ENCODE data around the gene SLC35F1. TPM values are rescaled to one million over a fixed set of nuclear protein-coding genes. Genes with fewer than 3 reads are reported as not detected.

SLC35F1 gene
- polyA plus RNA-seq, 2 of the 4 experiments (the other 2 are of a cell fraction) = 0.01 TPM; not detected in 1

DNA sequence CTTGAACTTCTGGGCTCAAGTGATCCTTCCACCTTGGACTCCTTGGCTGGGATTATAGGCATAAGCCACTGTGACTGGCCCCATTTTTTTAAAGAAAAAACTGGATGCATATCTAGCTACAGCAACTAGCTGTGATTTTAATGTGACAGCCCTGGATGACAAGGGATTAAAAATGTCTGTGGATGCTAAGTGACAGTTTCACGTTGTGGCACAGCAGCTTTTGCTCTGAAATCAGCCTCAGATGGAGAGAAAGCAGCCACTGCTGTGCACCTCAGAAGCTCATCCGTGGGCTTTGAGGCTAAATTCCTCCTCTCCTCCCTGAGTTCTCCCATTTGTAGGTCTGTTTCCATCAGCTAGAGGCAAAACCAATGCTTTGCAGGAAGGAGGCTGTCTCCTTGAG, 195.3 kb downstream of the SLC35F1 start:
- Histone ChIP-seq H3K27ac (no peak overlapping the region), H3K4me3 (no peak overlapping the region), H3K9me3 (no peaks in the 10 kb centered on the region), H3K4me2 (no peak overlapping the region), H3K4me1 (no peaks in the 10 kb centered on the region)
- FAIRE-seq (no peak), DNase-seq (ENCODE audit: low read depth in 1 of 2, low spot score in 1 of 2) (no peak), ATAC-seq (no peak)
- ChIA-PET POLR2A (no interaction called here), CTCF (no interaction called here)
- TF ChIP-seq, protein P1, sequence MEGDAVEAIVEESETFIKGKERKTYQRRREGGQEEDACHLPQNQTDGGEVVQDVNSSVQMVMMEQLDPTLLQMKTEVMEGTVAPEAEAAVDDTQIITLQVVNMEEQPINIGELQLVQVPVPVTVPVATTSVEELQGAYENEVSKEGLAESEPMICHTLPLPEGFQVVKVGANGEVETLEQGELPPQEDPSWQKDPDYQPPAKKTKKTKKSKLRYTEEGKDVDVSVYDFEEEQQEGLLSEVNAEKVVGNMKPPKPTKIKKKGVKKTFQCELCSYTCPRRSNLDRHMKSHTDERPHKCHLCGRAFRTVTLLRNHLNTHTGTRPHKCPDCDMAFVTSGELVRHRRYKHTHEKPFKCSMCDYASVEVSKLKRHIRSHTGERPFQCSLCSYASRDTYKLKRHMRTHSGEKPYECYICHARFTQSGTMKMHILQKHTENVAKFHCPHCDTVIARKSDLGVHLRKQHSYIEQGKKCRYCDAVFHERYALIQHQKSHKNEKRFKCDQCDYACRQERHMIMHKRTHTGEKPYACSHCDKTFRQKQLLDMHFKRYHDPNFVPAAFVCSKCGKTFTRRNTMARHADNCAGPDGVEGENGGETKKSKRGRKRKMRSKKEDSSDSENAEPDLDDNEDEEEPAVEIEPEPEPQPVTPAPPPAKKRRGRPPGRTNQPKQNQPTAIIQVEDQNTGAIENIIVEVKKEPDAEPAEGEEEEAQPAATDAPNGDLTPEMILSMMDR (IDR thresholded peaks at IDR 0.05) = no peak
- TF ChIP-seq KDM1A (IDR thresholded peaks at IDR 0.05; ENCODE audit: low read depth) = no peak
- TF ChIP-seq, protein P2, sequence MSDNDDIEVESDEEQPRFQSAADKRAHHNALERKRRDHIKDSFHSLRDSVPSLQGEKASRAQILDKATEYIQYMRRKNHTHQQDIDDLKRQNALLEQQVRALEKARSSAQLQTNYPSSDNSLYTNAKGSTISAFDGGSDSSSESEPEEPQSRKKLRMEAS (IDR thresholded peaks at IDR 0.05) = no peak
- TF ChIP-seq RARB (CRISPR knock-in tag; IDR thresholded peaks at IDR 0.05) = no peak
- TF ChIP-seq SREBF2 (IDR thresholded peaks at IDR 0.05) = no peak
- TF ChIP-seq ZSCAN20 (CRISPR knock-in tag; IDR thresholded peaks at IDR 0.05) = no peak
- no peak for TF ChIP-seq CBX8 (IDR thresholded peaks at IDR 0.05)
- TF ChIP-seq EHF (CRISPR knock-in tag; IDR thresholded peaks at IDR 0.05) = no peak
- TF ChIP-seq RCOR1 (IDR thresholded peaks at IDR 0.05; ENCODE audit: low read depth, low read length) = no peak
- TF ChIP-seq BCL3 (IDR thresholded peaks at IDR 0.05) = no peak
- no peak for TF ChIP-seq ZFP36 (IDR thresholded peaks at IDR 0.05; ENCODE audit: borderline replicate concordance, partially characterized antibody)
- TF ChIP-seq, protein P3, sequence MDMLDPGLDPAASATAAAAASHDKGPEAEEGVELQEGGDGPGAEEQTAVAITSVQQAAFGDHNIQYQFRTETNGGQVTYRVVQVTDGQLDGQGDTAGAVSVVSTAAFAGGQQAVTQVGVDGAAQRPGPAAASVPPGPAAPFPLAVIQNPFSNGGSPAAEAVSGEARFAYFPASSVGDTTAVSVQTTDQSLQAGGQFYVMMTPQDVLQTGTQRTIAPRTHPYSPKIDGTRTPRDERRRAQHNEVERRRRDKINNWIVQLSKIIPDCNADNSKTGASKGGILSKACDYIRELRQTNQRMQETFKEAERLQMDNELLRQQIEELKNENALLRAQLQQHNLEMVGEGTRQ (IDR thresholded peaks at IDR 0.05) = no peak
- TF ChIP-seq HMGXB4 (CRISPR knock-in tag; IDR thresholded peaks at IDR 0.05; ENCODE audit: borderline replicate concordance) = no peak
- TF ChIP-seq HOXB5 (CRISPR knock-in tag; IDR thresholded peaks at IDR 0.05) = no peak
- TF ChIP-seq KDM5A (IDR thresholded peaks at IDR 0.05) = no peak
- TF ChIP-seq CHD4 (IDR thresholded peaks at IDR 0.05; ENCODE audit: borderline replicate concordance) = no peak
- no peak for TF ChIP-seq GATA3 (IDR thresholded peaks at IDR 0.05; ENCODE audit: borderline replicate concordance)
- 0% methylated on average over 2 of the region's 2 CpGs for WGBS (ENCODE audit: missing lambda C conversion rate)

DNA sequence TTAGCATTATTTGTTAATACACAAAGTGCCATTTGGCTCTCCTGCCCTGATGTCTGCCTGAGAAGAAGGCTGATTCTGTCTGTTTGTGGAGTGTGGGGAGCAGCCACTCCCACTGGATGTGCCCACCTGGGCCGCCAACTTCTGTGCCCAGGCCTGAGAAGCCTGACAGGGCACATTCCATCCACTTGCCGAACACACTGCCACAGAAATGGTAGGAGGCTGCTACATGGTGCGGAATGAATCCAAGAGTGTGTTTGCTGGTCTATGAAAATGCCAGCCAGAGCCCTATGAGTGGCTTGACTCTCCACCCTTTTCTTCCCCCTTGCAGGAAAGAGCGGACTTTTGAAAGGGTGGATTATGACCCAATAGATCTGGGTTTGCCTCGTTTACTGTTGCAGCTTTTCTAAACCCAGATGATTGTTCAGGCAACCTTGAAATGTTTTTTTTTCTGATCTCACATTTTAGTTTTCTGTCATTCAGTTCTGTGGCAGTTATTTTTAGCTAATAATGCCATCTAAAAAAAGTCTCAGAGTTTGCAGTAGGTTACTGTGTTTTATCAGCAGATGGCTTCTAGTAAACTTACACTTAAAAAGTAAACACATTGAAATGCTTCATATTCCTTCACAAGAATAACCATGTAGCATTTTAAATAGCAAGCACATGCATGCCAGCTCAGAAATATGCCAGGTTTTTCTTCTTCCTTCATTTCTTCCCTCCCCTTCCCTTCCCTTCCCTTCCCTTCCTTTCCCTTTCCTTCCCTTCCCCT, 196.5 kb downstream of the SLC35F1 start:
- POLR2A ChIA-PET = no interaction called here
- WGBS (ENCODE audit: missing lambda C conversion rate) = 0% methylated on average over 3 of the region's 5 CpGs
- Histone ChIP-seq H3K9me3 (no peaks in the 10 kb centered on the region), H3K27ac (no peak overlapping the region), H3K4me1 (no peaks in the 10 kb centered on the region), H3K4me2 (no peak overlapping the region), H3K4me3 (no peak overlapping the region)
- TF ChIP-seq RCOR1 (IDR thresholded peaks at IDR 0.05; ENCODE audit: low read depth, low read length) = no peak
- TF ChIP-seq CHD4 (IDR thresholded peaks at IDR 0.05; ENCODE audit: borderline replicate concordance) = no peak
- TF ChIP-seq PHF8 (IDR thresholded peaks at IDR 0.05; ENCODE audit: borderline replicate concordance, low read depth) = no peak
- no peak for TF ChIP-seq RFX5 (IDR thresholded peaks at IDR 0.05)
- no peak for TF ChIP-seq FOSL2 (IDR thresholded peaks at IDR 0.05)
- TF ChIP-seq FOSL2 (CRISPR knock-in tag; IDR thresholded peaks at IDR 0.05) = no peak
- no peak for TF ChIP-seq TP53 (CRISPR knock-in tag; IDR thresholded peaks at IDR 0.05)
- TF ChIP-seq, protein P4, sequence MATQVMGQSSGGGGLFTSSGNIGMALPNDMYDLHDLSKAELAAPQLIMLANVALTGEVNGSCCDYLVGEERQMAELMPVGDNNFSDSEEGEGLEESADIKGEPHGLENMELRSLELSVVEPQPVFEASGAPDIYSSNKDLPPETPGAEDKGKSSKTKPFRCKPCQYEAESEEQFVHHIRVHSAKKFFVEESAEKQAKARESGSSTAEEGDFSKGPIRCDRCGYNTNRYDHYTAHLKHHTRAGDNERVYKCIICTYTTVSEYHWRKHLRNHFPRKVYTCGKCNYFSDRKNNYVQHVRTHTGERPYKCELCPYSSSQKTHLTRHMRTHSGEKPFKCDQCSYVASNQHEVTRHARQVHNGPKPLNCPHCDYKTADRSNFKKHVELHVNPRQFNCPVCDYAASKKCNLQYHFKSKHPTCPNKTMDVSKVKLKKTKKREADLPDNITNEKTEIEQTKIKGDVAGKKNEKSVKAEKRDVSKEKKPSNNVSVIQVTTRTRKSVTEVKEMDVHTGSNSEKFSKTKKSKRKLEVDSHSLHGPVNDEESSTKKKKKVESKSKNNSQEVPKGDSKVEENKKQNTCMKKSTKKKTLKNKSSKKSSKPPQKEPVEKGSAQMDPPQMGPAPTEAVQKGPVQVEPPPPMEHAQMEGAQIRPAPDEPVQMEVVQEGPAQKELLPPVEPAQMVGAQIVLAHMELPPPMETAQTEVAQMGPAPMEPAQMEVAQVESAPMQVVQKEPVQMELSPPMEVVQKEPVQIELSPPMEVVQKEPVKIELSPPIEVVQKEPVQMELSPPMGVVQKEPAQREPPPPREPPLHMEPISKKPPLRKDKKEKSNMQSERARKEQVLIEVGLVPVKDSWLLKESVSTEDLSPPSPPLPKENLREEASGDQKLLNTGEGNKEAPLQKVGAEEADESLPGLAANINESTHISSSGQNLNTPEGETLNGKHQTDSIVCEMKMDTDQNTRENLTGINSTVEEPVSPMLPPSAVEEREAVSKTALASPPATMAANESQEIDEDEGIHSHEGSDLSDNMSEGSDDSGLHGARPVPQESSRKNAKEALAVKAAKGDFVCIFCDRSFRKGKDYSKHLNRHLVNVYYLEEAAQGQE (IDR thresholded peaks at IDR 0.05) = no peak
- TF ChIP-seq MAFK (IDR thresholded peaks at IDR 0.05; ENCODE audit: partially characterized antibody) = no peak
- no peak for TF ChIP-seq NFE2L2 (conservative IDR thresholded peaks at IDR 0.05; ENCODE audit: low read length)
- TF ChIP-seq HEYL (CRISPR knock-in tag; IDR thresholded peaks at IDR 0.05) = no peak
- TF ChIP-seq HOXB13 (CRISPR knock-in tag; IDR thresholded peaks at IDR 0.05; ENCODE audit: low read depth) = no peak
- no peak for TF ChIP-seq HDAC2 (IDR thresholded peaks at IDR 0.05)
- TF ChIP-seq RNF2 (IDR thresholded peaks at IDR 0.05; ENCODE audit: borderline replicate concordance, low read depth) = no peak
- CTCF ChIA-PET = no interaction called here
- DNase-seq (ENCODE audit: low read depth in 1 of 2, low spot score in 1 of 2) (no peak), ATAC-seq (no peak), FAIRE-seq (no peak)
